OCI-LY1 (cell line): ENCODE results near the gene GSDMA.

Source experiments
- H2AFZ ChIP-seq: fragments of 200-600 bp; sonication (generic), shearing (Covaris generic); 2 replicates; pipeline ENCODE4 v1.6.0; 2014; ENCODE audit warnings: antibody characterized with exemption, mild to moderate bottlenecking, low read length
- H3F3A ChIP-seq: fragments of 200-600 bp; sonication (generic), shearing (Covaris generic); 2 replicates; pipeline ENCODE4 v1.6.0; 2014; ENCODE audit warnings: mild to moderate bottlenecking, antibody characterized with exemption, low read length, moderate library complexity; ENCODE audit not compliant: insufficient read depth
- H3K27ac ChIP-seq: fragments of 200-600 bp; sonication (generic); 2 replicates; pipeline ENCODE4 v1.5.1; 2014; ENCODE audit warnings: low read length, mixed run types, mild to moderate bottlenecking, low read depth; ENCODE audit not compliant: poor library complexity, severe bottlenecking
- H3K27me3 ChIP-seq: fragments of 200-600 bp; sonication (generic); 2 replicates; pipeline ENCODE4 v1.6.0; 2014; ENCODE audit warnings: antibody characterized with exemption, mild to moderate bottlenecking, low read length, moderate library complexity; ENCODE audit not compliant: insufficient read depth
- H3K36me3 ChIP-seq: fragments of 200-600 bp; sonication (generic); 2 replicates; pipeline ENCODE4 v1.6.1; 2014; ENCODE audit warnings: mild to moderate bottlenecking, antibody characterized with exemption, low read length, moderate library complexity, mixed read lengths; ENCODE audit not compliant: insufficient read depth
- H3K4me1 ChIP-seq: fragments of 200-600 bp; sonication (generic); 2 replicates; pipeline ENCODE4 v1.5.1; 2014; ENCODE audit warnings: mild to moderate bottlenecking, low read length, moderate library complexity; ENCODE audit not compliant: insufficient read depth, severe bottlenecking
- H3K4me2 ChIP-seq: fragments of 200-600 bp; sonication (generic), shearing (Covaris generic); 2 replicates; pipeline ENCODE4 v1.6.1; 2014; ENCODE audit warnings: low read length
- H3K4me3 ChIP-seq: fragments of 200-600 bp; sonication (generic); 2 replicates; pipeline ENCODE4 v1.5.1; 2014; ENCODE audit warnings: low read length, low read depth, mild to moderate bottlenecking, mixed read lengths; ENCODE audit not compliant: poor library complexity, severe bottlenecking
- H3K79me2 ChIP-seq: fragments of 200-600 bp; shearing (Covaris generic); 2 replicates; pipeline ENCODE4 v1.6.1; 2016; ENCODE audit warnings: mixed run types, low read length, mixed read lengths; ENCODE audit not compliant: insufficient read depth
- H3K9ac ChIP-seq: fragments of 200-600 bp; sonication (generic), shearing (Covaris generic); 2 replicates; pipeline ENCODE4 v1.6.1; 2014; ENCODE audit warnings: mild to moderate bottlenecking, low read length, mixed read lengths
- H3K9me2 ChIP-seq: fragments of 200-600 bp; sonication (generic), shearing (Covaris generic); 2 replicates; pipeline ENCODE4 v1.6.1; 2014; ENCODE audit warnings: low read depth, mild to moderate bottlenecking, low read length, mixed read lengths
- H3K9me3 ChIP-seq: fragments of 200-600 bp; shearing (Covaris generic); 2 replicates; pipeline ENCODE4 v1.6.1; 2014; ENCODE audit warnings: low read length, mixed read lengths
- H4K20me1 ChIP-seq: fragments of 200-600 bp; sonication (generic), shearing (Covaris generic); 2 replicates; pipeline ENCODE4 v1.6.0; 2016; ENCODE audit warnings: mild to moderate bottlenecking, low read length; ENCODE audit not compliant: insufficient read depth
- CTCF ChIP-seq: fragments of 200-600 bp; sonication (generic), shearing (Covaris generic); IDR thresholded peaks from 2 replicates; pipeline ENCODE4 v1.5.1; 2017; ENCODE audit warnings: mild to moderate bottlenecking, antibody characterized with exemption, low read length, moderate library complexity, mixed read lengths
- EZH2 ChIP-seq: fragments of 200-600 bp; sonication (generic), shearing (Covaris generic); IDR thresholded peaks from 2 replicates; pipeline ENCODE4 v1.8.0; 2017; ENCODE audit warnings: borderline replicate concordance, mixed run types, mild to moderate bottlenecking, antibody characterized with exemption, low read length, moderate library complexity, mixed read lengths

GSDMA gene

GRCh38 chr17:39966771-39967170 is 4.0 kb downstream of the GSDMA start:
- Histone ChIP-seq H3K4me1 (no peaks in the 10 kb centered on the region), H3K79me2 (no peaks in the 10 kb centered on the region), H3K27me3 (no peaks in the 10 kb centered on the region; the same call in 1 of the 2 replicates), H4K20me1 (no peaks in the 10 kb centered on the region), H3K4me3 (no peak overlapping the region), H3K4me2 (no peak overlapping the region), H2AFZ (no peak overlapping the region), H3K9me3 (no peaks in the 10 kb centered on the region), H3K36me3 (no peaks in the 10 kb centered on the region), H3K9me2 (no peaks in the 10 kb centered on the region), H3K27ac (no peak overlapping the region), H3K9ac (no peak overlapping the region), H3F3A (no peaks in the 10 kb centered on the region)
- no peak for TF ChIP-seq CTCF
- TF ChIP-seq EZH2: no peak

GRCh38 chr17:39968761-39969160 is 6.0 kb downstream of the GSDMA start:
- TF ChIP-seq EZH2 (no peak), CTCF (no peak)
- H4K20me1 ChIP-seq: no peaks in the 10 kb centered on the region
- no peak overlapping the region for H3K9ac ChIP-seq
- no peak overlapping the region for H3K27ac ChIP-seq
- no peak overlapping the region for H3K4me2 ChIP-seq
- H3K4me3 ChIP-seq: no peak overlapping the region
- H2AFZ ChIP-seq: no peak overlapping the region
- H3K9me3 ChIP-seq: no peaks in the 10 kb centered on the region
- no peaks in the 10 kb centered on the region for H3F3A ChIP-seq
- H3K27me3 ChIP-seq: peaks cover under 1% of the 10 kb centered on the region; the same call in 1 of the 2 replicates
- H3K79me2 ChIP-seq: no peaks in the 10 kb centered on the region
- no peaks in the 10 kb centered on the region for H3K4me1 ChIP-seq
- no peaks in the 10 kb centered on the region for H3K36me3 ChIP-seq
- no peaks in the 10 kb centered on the region for H3K9me2 ChIP-seq

GRCh38 chr17:39969375-39969774 is 6.6 kb downstream of the GSDMA start:
- H3F3A ChIP-seq: no peaks in the 10 kb centered on the region
- no peak overlapping the region for H3K9ac ChIP-seq
- H3K79me2 ChIP-seq: no peaks in the 10 kb centered on the region
- no peak overlapping the region for H3K4me3 ChIP-seq
- H3K9me2 ChIP-seq: no peaks in the 10 kb centered on the region
- no peaks in the 10 kb centered on the region for H3K36me3 ChIP-seq
- H3K27ac ChIP-seq: no peak overlapping the region
- no peaks in the 10 kb centered on the region for H3K9me3 ChIP-seq
- H3K4me1 ChIP-seq: no peaks in the 10 kb centered on the region
- no peak overlapping the region for H3K4me2 ChIP-seq
- TF ChIP-seq EZH2 (no peak), CTCF (no peak)
- H3K27me3 ChIP-seq: peaks cover 5% of the 10 kb centered on the region; the same call in 1 of the 2 replicates
- no peaks in the 10 kb centered on the region for H4K20me1 ChIP-seq
- H2AFZ ChIP-seq: no peak overlapping the region
